Left ventricle myocardium superior (tissue), 1 donor: ENCODE results near the gene FBXO46. TPM values are rescaled to one million over a fixed set of nuclear protein-coding genes. Genes with fewer than 3 reads are reported as not detected.
"Not testable (repeated sequence)": the region's sequence is repeated elsewhere in the genome, so short reads cannot be mapped to it uniquely, and the experiment has no call there.

Source experiments
- ATAC-seq: fragments of 200-7000 bp; cut with Tn5 transposase; one replicate; pipeline ENCODE4 v1.9.1; 2020; ENCODE audit warnings: mild to moderate bottlenecking, moderate library complexity
- DNase-seq: peaks from one replicate; pipeline ENCODE4 v3.0.0-alpha.2; 2020
- intact Hi-C: fragments of 100-400 bp; cut with micrococcal nuclease; formaldehyde crosslinking; loops from one replicate; pipeline ENCODE4 v1.11.0; 2022
- total RNA-seq: library from RNA; stranded (reverse); fragmentation: NEBNext Ultra II Directional; extraction: Animal tissue kit (Norgen Biotek cat#: 25700); gene quantifications from one replicate; pipeline ENCODE4 v1.2.1, GENCODE V29; 2021
- donor health status: DM: no; HTN: yes; CAD: no; lungs with severe emphysema.

FBXO46 gene
- total RNA-seq, 1 donor from 2014 or later = 15.4 TPM

- ATAC-seq = no peak
- no peak for DNase-seq
- intact Hi-C loops = no loop called here
These were observed 14.9 kb upstream of the FBXO46 start for GRCh38 chr19:45745606-45746005.

GRCh38 chr19:45742969-45743368 is 12.3 kb upstream of the FBXO46 start:
- intact Hi-C loops = no loop called here
- DNase-seq (no peak), ATAC-seq (no peak)

DNA sequence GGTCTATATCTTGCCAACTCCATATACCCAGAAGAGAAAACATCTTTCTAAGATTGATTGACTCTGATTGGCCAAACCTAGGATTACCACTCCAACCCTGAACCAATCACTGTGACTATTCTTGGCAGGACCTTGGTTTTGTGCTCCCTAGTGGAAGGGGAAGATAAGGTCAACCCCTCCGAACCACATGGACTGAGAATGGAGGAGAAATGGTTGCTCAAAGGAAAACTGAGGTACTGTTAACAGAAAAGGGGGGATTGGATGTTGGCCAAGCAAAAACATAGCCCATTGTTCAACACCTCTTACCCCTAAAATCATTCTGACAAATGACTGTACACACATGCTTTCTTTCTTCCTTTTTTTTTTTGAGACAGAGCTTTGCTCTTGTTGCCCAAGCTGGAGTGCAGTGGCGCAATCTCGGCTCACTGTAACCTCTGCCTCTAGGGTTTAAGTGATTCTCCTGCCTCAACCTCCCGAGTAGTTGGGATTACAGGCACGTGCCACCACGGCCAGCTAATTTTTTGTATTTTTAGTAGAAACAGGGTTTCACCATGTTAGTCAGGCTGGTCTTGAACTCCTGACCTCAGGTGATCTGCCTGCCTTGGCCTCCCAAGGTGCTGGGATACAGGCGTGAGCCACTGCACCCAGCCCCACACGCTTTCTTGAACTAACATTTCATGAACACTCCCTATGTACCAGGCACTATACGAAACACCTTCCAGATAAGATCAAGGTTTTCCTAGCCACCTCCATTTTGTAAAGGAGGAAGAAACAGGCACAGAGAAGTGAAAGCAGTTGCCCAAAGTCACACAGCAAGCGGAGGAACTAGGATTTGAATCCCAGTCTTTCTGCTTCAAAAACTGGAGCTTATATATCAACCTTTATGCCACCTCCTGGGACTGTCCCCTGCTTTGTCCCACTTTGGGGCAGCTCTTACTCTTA is 9.1 kb upstream of the FBXO46 start:
- no peak for ATAC-seq
- no peak for DNase-seq

GRCh38 chr19:45733160-45733810 is 2.6 kb upstream of the FBXO46 start, which contains the start of gene MEIOSIN:
Gene MEIOSIN (plus strand): TSS chr19:45733439. CDS start chr19:45735377, 1,938 bp downstream.
- no peak for ATAC-seq
- no peak for DNase-seq
- intact Hi-C loops = no loop called here

More for the DNA sequence above, 9.1 kb upstream of the FBXO46 start:
- intact Hi-C loops = no loop called here

GRCh38 chr19:45729800-45730290 is 851 bp downstream of the FBXO46 start:
- DNase-seq (no peak), ATAC-seq (no peak)
- intact Hi-C loops = no loop called here

GRCh38 chr19:45728683-45729082 is 2.0 kb downstream of the FBXO46 start:
- DNase-seq, intact Hi-C loops, ATAC-seq: not testable (repeated sequence)

GRCh38 chr19:45720065-45720464 is 10.6 kb downstream of the FBXO46 start:
- ATAC-seq, intact Hi-C loops, DNase-seq: not testable (repeated sequence)

- DNase-seq (peak; percentile 42), ATAC-seq (peak; percentile 1)
- intact Hi-C loops = no loop called here
These were observed 12.6 kb downstream of the FBXO46 start for GRCh38 chr19:45717983-45718650.

GRCh38 chr19:45717131-45717982 is 13.3 kb downstream of the FBXO46 start:
- ATAC-seq (peak; percentile 97), DNase-seq (peak; percentile 99)
- intact Hi-C loops = no loop called here

DNA sequence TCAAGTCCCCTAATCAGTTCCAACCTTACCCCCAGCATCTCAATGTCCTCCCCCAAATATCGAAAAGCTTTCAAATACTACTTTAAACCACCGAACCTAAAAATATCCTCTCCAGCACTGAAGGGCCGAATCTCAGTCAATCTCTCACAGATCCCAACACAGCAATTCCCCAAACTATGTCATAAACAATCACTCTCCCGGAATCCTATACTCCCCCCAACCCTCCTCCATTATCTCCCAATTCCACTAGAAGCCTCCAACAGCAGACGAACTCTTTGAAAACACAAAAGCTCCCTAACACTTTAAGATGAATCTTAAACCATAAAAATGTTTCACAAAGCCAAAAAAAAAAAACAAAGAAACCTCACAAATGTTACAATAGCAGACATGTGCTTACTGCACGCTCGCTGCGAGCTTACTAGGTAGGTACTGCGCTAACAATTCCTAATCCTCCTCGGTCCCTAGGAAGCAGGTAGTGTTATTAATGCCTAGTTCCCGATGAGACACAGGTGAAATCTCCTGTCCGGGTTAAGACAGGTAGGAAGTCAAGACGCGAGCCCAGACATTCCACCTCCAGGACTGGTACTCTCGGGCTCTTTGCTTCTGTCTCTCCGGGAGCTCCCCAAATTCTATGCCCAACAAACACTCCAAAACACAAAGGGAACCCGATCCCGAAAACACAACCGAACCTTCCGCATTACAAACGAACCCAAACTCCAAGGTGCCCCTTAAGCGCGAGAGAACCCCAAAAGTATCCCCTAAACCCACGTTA is 14.2 kb downstream of the FBXO46 start:
- ATAC-seq (peak; percentile 2), DNase-seq (no peak)
- intact Hi-C loops = no loop called here

GRCh38 chr19:45715139-45715538 is 15.6 kb downstream of the FBXO46 start:
- ATAC-seq = no peak
- DNase-seq = no peak
- intact Hi-C loops = no loop called here

DNA sequence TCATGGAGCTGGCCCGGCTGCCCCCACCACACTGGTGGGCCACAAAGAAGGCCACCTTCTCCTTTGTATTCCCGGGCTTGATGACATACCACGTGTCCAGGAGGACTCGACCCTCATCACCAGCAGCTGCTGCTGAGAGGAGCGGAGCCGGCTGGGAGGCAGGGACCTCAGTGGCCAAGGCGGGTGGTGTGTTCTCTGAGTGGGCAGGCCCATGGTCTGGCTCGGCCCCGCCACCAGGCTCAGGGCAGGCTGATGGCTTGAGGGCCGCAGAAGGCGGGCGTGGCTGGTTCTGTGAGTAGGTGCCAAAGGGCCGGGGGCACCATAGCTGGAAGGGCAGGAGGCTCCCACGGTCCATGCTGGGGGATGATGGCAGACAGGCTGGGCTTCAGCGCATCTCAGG is 17.6 kb downstream of the FBXO46 start:
- intact Hi-C loops = no loop called here
- DNase-seq (peak; percentile 31), ATAC-seq (no peak)

DNA sequence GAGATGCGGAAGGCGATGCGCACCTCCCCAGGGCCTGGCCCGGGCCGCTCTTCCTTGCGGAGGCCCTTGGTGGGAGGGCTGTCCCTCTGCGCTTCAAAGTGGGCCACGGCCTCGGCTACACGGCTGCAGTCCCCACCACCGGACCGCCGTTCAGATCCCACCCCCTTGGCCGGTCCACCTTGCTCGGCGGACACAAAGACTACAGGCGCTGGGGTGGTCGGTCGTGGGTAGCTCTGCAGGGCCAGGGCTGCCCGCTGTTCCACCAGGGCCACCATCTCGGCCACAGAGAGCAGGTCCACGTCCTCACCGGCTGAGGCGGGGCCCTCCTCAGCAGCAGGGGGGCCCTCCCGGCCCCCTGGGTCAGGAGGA is 18.0 kb downstream of the FBXO46 start:
- DNase-seq (no peak), ATAC-seq (no peak)
- intact Hi-C loops = no loop called here

GRCh38 chr19:45711851-45712698 is 18.6 kb downstream of the FBXO46 start:
- intact Hi-C loops = no loop called here
- no peak for DNase-seq

DNA sequence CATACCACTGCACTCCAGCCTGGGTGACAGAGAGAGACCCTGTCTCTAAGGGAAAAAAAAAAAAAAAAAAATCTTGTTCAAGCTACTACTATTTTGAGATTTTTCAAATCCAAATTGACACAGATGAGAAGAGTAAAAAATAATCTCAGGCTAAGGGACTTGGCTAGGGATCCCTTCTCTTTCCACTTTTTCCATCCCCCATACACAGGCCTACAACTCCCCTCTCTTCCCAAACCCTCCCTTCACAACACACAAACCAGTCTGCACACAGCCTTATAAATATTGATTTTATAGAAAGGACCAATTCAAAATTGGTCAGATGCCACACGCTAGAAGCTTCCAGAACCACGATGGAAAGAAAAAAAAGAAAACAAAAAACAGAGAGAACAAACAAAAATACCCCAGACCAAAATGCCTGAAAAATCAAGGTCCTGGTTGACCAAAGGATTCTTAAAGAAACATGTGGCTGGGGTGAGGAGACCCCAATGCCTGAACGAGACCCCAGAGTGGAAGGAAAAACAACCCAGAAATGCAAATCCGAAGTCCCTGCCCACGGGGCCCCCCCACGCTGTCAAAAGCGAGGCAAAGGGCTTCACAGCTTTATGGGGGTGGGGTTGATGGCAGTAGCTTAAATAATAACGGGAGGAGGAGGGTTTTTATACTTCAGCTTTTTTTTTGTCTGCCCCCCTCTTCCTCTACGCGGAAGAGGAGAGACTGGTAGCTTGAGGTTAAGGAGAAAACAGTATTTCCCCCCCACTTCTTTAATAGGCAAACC is 20.2 kb downstream of the FBXO46 start:
- no peak for DNase-seq
- intact Hi-C loops = no loop called here
- ATAC-seq = no peak

More at GRCh38 chr19:45711851-45712698, 18.6 kb downstream of the FBXO46 start:
- ATAC-seq = no peak

- no peak for DNase-seq
- intact Hi-C loops = no loop called here
- no peak for ATAC-seq
These were observed 24.8 kb downstream of the FBXO46 start for GRCh38 chr19:45705710-45706415.
